Measurements from ENCODE around the gene SCNN1B.

The SCNN1B gene

GRCh38 chr16:23367988-23368387, 65.9 kb downstream of the SCNN1B start:
- Histone ChIP-seq H3K9ac (ENCODE audit: low read length) (no peak overlapping the region), H3K27me3 (ENCODE audit: low read depth, low read length) (peaks cover 16% of the 10 kb centered on the region), H2AFZ (ENCODE audit: low read depth, low read length) (no peak overlapping the region), H3K4me3 (ENCODE audit: low read length) (no peak overlapping the region), H3K4me1 (ENCODE audit: low read length) (peaks cover 15% of the 10 kb centered on the region), H3K4me2 (ENCODE audit: low read length) (no peak overlapping the region), H3K36me3 (replicated peaks; ENCODE audit: low read depth, low read length) (no peaks in the 10 kb centered on the region), H3K79me2 (ENCODE audit: low read length) (no peaks in the 10 kb centered on the region), H4K20me1 (ENCODE audit: insufficient read depth, low read length) (no peaks in the 10 kb centered on the region), H3K9me3 (ENCODE audit: insufficient read depth, low read length) (no peaks in the 10 kb centered on the region), H3K27ac (ENCODE audit: low read length) (no peak overlapping the region)
- no peak for TF ChIP-seq CTCF (IDR thresholded peaks at IDR 0.05; ENCODE audit: low read depth, low read length)
- no peak for TF ChIP-seq EZH2phosphoT487 (IDR thresholded peaks at IDR 0.05; ENCODE audit: low read depth)

GRCh38 chr16:23368469-23368868, 66.4 kb downstream of the SCNN1B start:
- Histone ChIP-seq H3K9ac (ENCODE audit: low read length) (no peak overlapping the region), H3K9me3 (ENCODE audit: insufficient read depth, low read length) (no peaks in the 10 kb centered on the region), H3K4me3 (ENCODE audit: low read length) (no peak overlapping the region), H3K4me2 (ENCODE audit: low read length) (no peak overlapping the region), H3K27ac (ENCODE audit: low read length) (no peak overlapping the region), H3K27me3 (ENCODE audit: low read depth, low read length) (peaks cover 16% of the 10 kb centered on the region), H4K20me1 (ENCODE audit: insufficient read depth, low read length) (no peaks in the 10 kb centered on the region), H3K36me3 (replicated peaks; ENCODE audit: low read depth, low read length) (no peaks in the 10 kb centered on the region), H2AFZ (ENCODE audit: low read depth, low read length) (no peak overlapping the region), H3K4me1 (ENCODE audit: low read length) (peaks cover 15% of the 10 kb centered on the region), H3K79me2 (ENCODE audit: low read length) (no peaks in the 10 kb centered on the region)
- TF ChIP-seq EZH2phosphoT487 (IDR thresholded peaks at IDR 0.05; ENCODE audit: low read depth), result no peak
- no peak for TF ChIP-seq CTCF (IDR thresholded peaks at IDR 0.05; ENCODE audit: low read depth, low read length)

GRCh38 chr16:23369416-23369815, 67.3 kb downstream of the SCNN1B start:
- Histone ChIP-seq H3K4me3 (ENCODE audit: low read length) (no peak overlapping the region), H3K4me2 (ENCODE audit: low read length) (no peak overlapping the region), H4K20me1 (ENCODE audit: insufficient read depth, low read length) (no peaks in the 10 kb centered on the region), H3K9ac (ENCODE audit: low read length) (no peak overlapping the region), H3K27me3 (ENCODE audit: low read depth, low read length) (peaks cover 16% of the 10 kb centered on the region), H3K36me3 (replicated peaks; ENCODE audit: low read depth, low read length) (no peaks in the 10 kb centered on the region), H3K4me1 (ENCODE audit: low read length) (peaks cover 15% of the 10 kb centered on the region), H3K79me2 (ENCODE audit: low read length) (no peaks in the 10 kb centered on the region), H3K9me3 (ENCODE audit: insufficient read depth, low read length) (no peaks in the 10 kb centered on the region), H3K27ac (ENCODE audit: low read length) (no peak overlapping the region), H2AFZ (ENCODE audit: low read depth, low read length) (no peak overlapping the region)
- no peak for TF ChIP-seq CTCF (IDR thresholded peaks at IDR 0.05; ENCODE audit: low read depth, low read length)
- no peak for TF ChIP-seq EZH2phosphoT487 (IDR thresholded peaks at IDR 0.05; ENCODE audit: low read depth)

GRCh38 chr16:23371368-23371767, 69.3 kb downstream of the SCNN1B start:
- peaks cover 16% of the 10 kb centered on the region for H3K27me3 ChIP-seq (ENCODE audit: low read depth, low read length)
- TF ChIP-seq CTCF (IDR thresholded peaks at IDR 0.05; ENCODE audit: low read depth, low read length) (peak; percentile 39), EZH2phosphoT487 (IDR thresholded peaks at IDR 0.05; ENCODE audit: low read depth) (no peak)
- H4K20me1 ChIP-seq (ENCODE audit: insufficient read depth, low read length), result no peaks in the 10 kb centered on the region
- no peak overlapping the region for H3K4me3 ChIP-seq (ENCODE audit: low read length)
- no peak overlapping the region for H3K27ac ChIP-seq (ENCODE audit: low read length)
- no peak overlapping the region for H3K4me2 ChIP-seq (ENCODE audit: low read length)
- H3K9me3 ChIP-seq (ENCODE audit: insufficient read depth, low read length), result no peaks in the 10 kb centered on the region
- no peak overlapping the region for H2AFZ ChIP-seq (ENCODE audit: low read depth, low read length)
- no peaks in the 10 kb centered on the region for H3K79me2 ChIP-seq (ENCODE audit: low read length)
- peaks cover 9% of the 10 kb centered on the region; the same call in 1 of the 2 replicates for H3K4me1 ChIP-seq (ENCODE audit: low read length)
- H3K9ac ChIP-seq (ENCODE audit: low read length), result no peak overlapping the region
- no peaks in the 10 kb centered on the region for H3K36me3 ChIP-seq (replicated peaks; ENCODE audit: low read depth, low read length)

Data from OCI-LY3 (cell line).